Aorta (tissue), 5 donors: ENCODE data around the gene SLC10A4. TPM values are rescaled to one million over a fixed set of nuclear protein-coding genes. Genes with fewer than 3 reads are reported as not detected.
A peak's percentile ranks its signal among the peaks of the same experiment; 100 is the strongest.

Experiments
- ATAC-seq: fragments of 200-7000 bp; cut with Tn5 transposase; one replicate; pipeline ENCODE4 v1.9.1; 2022; ENCODE audit warnings: moderate library complexity; ENCODE audit not compliant: low FRiP score
- DNase-seq, 2 donors: peaks; one replicate each; pipeline ENCODE4 v3.0.0-alpha.2; 2020
- H3K27ac ChIP-seq, 2 donors: one replicate each; pipeline ENCODE4 v1.5.1; 2013; ENCODE audit warnings: low read length in 2 of 2, mild to moderate bottlenecking in 2 of 2, moderate library complexity in 2 of 2, control low read depth in 1 of 2, inconsistent platforms in 1 of 2, low read depth in 1 of 2
- H3K27me3 ChIP-seq, 2 donors: one replicate each; pipeline ENCODE4 v1.6.1; 2013; ENCODE audit warnings: control low read depth in 1 of 2, low read length in 1 of 2, mild to moderate bottlenecking in 1 of 2, moderate library complexity in 1 of 2; ENCODE audit not compliant: insufficient read depth in 2 of 2, control insufficient read depth in 1 of 2
- H3K36me3 ChIP-seq, 2 donors: one replicate each; pipeline ENCODE4 v1.6.1; 2013; ENCODE audit warnings: control low read depth in 1 of 2, low read length in 1 of 2, mild to moderate bottlenecking in 1 of 2; ENCODE audit not compliant: insufficient read depth in 2 of 2, control insufficient read depth in 1 of 2
- H3K4me1 ChIP-seq, 2 donors: one replicate each; pipeline ENCODE4 v1.6.1; 2013; ENCODE audit warnings: low read length in 2 of 2, control low read depth in 1 of 2, mild to moderate bottlenecking in 1 of 2, moderate library complexity in 1 of 2; ENCODE audit not compliant: insufficient read depth in 2 of 2, control insufficient read depth in 1 of 2
- H3K4me3 ChIP-seq, 2 donors: one replicate each; pipeline ENCODE4 v1.5.1; 2013; ENCODE audit warnings: low read length in 2 of 2, control low read depth in 1 of 2, mild to moderate bottlenecking in 1 of 2
- H3K9me3 ChIP-seq: one replicate; pipeline ENCODE4 v1.6.1; 2013; ENCODE audit warnings: mild to moderate bottlenecking, low read length; ENCODE audit not compliant: control insufficient read depth
- WGBS, 2 donors: extraction: QIAGEN DNeasy Blood & Tissue Kit; methylation state at CpG; one replicate each; pipeline ENCODE4 v1.1.7; 2013; 5-methylcytosine and 5-hydroxymethylcytosine counted together
- intact Hi-C, 2 donors: fragments of 100-400 bp; cut with DNase I; formaldehyde crosslinking; loops; one replicate each; pipeline versions ENCODE4 v1.14.2 to v1.15.0; 2022
- polyA plus RNA-seq, 2 donors: library from polyadenylated mRNA; stranded (reverse); fragments of 200-250 nt; gene quantifications; one replicate each; pipeline ENCODE4 v1.2.3, GENCODE V29; 2013
- total RNA-seq, 2 donors: library from RNA; stranded (reverse); fragmentation: NEBNext Ultra II Directional; extraction: Animal tissue kit (Norgen Biotek cat#: 25700); gene quantifications; one replicate each; pipeline ENCODE4 v1.2.1, GENCODE V29; 2021
- donor health status: healthy with polysubstance abuse.
- donor health status: Bipolar disorder and iron deficiency.
- donor health status: DM: no; HTN: no; CAD: no.
- donor health status: DM: no; HTN: no; CAD: no.
- donor health status: DM: yes; HTN: yes; CAD: no.

Gene SLC10A4
- total and polyA plus RNA-seq, 4 donors = 0.13 to 1.1 (median 0.48) TPM; not detected in 1

DNA sequence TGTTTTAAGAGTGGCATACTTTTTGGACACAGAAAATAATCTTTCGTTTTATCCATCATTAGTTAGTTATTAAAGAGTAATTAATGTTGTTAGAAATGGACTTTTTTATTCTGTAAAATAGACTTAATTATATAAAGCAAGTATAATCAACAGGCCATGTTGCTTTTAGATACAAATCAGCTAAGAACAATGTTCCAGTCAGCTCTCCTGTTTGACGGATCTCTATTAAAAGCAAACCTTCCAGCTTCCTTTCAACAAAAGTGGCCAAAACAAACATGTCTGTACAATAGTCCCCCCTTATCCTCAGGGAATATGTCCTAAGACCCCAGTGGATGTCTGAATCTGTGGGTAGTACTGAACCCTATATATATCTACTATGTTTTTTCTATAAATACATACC is 4.9 kb upstream of the SLC10A4 start:
- intact Hi-C loops = no loop called here
- Histone ChIP-seq H3K36me3 (no peaks in the 10 kb centered on the region), H3K27me3 (no peaks in the 10 kb centered on the region), H3K27ac (no peak overlapping the region), H3K4me1 (no peaks in the 10 kb centered on the region), H3K4me3 (no peak overlapping the region), H3K9me3 (no peaks in the 10 kb centered on the region)
- WGBS, 2 donors = 31 to 39% methylated on average over 2 of the region's 2 CpGs
- DNase-seq = no peak
- no peak for ATAC-seq

DNA sequence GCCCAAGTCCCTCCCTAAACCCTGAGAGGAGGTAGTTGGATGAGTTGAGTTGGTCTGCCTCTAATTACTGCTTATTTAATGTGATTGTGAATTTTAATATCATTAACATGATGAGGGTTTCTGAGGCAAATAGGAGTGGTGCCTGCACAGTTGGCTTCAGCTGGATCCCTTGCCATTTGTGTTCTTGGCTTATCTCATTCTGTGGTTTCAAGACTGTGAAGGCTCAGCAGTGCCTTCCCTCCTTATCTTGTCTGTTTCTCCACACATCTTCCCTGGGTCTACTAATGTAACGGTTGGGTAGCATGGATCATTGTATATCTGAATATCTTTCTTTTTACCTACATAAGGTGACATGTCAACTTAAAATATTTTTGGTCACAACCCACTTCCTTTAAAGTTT is 1.6 kb upstream of the SLC10A4 start:
- WGBS, 2 donors = 94 to 97% methylated on average over 1 of the region's 1 CpG
- ATAC-seq = no peak
- no peaks in the 10 kb centered on the region for H3K27me3 ChIP-seq
- H3K36me3 ChIP-seq = no peaks in the 10 kb centered on the region
- intact Hi-C loops = no loop called here
- DNase-seq = no peak
- H3K9me3 ChIP-seq = no peaks in the 10 kb centered on the region
- H3K4me1 ChIP-seq = no peaks in the 10 kb centered on the region
- no peak overlapping the region for H3K4me3 ChIP-seq
- H3K27ac ChIP-seq = no peak overlapping the region

DNA sequence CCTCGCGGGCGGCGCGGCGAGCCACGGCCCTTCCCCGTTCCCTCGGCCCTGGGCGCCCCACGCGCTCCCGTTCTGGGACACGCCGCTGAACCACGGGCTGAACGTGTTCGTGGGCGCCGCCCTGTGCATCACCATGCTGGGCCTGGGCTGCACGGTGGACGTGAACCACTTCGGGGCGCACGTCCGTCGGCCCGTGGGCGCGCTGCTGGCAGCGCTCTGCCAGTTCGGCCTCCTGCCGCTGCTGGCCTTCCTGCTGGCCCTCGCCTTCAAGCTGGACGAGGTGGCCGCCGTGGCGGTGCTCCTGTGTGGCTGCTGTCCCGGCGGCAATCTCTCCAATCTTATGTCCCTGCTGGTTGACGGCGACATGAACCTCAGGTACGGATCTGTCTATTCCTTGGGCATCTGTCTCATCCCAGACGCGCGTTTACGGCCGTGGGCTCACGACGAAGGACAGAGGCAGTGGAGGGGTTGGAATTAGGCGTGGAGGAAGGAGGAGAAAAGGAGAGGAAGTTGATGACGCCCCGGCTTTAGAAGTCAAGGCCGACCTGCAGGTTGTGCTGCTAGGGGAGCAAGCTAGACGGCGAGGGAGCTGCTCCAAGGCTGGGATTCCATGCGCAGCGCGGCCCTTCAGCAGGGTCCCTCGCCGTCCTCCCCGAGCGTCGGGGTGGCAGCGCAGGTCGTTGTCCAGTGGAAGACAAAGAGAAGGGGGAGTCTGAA is 792 bp downstream of the SLC10A4 start:
- intact Hi-C loops = no loop called here
- H3K27me3 ChIP-seq = no peaks in the 10 kb centered on the region
- H3K9me3 ChIP-seq = no peaks in the 10 kb centered on the region
- DNase-seq = peak in 1 of 2 donors; percentile 75
- H3K4me3 ChIP-seq = peak overlapping the region in 1 of 2 donors; percentile 31
- ATAC-seq = no peak
- no peaks in the 10 kb centered on the region for H3K36me3 ChIP-seq
- no peaks in the 10 kb centered on the region for H3K4me1 ChIP-seq
- 7 to 9% methylated on average over 62 to 66 of the region's 66 CpGs for WGBS, 2 donors
- no peak overlapping the region for H3K27ac ChIP-seq

DNA sequence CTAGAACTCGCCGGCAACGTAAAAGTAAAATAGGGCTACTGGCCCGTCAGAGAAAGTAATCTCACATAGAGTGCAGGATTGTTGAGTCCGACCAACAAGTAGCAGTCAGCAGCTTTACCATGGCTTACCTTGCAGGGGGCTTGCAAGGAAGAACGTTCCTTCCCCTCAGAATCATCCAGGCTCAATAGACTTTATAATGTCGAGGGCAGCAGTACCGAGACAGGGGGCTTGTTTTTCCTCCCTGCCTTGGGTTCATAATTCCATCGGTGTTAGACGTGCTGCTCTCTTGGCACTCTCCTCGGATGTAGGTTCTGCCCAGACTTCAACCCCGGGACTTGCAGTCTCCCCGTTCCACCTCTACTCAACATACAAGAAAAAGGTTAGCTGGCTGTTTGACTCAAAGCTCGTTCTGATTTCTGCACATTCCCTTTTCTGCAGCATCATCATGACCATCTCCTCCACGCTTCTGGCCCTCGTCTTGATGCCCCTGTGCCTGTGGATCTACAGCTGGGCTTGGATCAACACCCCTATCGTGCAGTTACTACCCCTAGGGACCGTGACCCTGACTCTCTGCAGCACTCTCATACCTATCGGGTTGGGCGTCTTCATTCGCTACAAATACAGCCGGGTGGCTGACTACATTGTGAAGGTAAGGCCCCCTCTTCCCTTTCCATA is 1.5 kb downstream of the SLC10A4 start:
- no peaks in the 10 kb centered on the region for H3K27me3 ChIP-seq
- no peak overlapping the region for H3K27ac ChIP-seq
- no peak for ATAC-seq
- intact Hi-C loops = no loop called here
- H3K4me3 ChIP-seq = no peak overlapping the region
- no peak for DNase-seq
- 43 to 52% methylated on average over 22 of the region's 22 CpGs for WGBS, 2 donors
- H3K4me1 ChIP-seq = no peaks in the 10 kb centered on the region
- no peaks in the 10 kb centered on the region for H3K36me3 ChIP-seq
- H3K9me3 ChIP-seq = no peaks in the 10 kb centered on the region

DNA sequence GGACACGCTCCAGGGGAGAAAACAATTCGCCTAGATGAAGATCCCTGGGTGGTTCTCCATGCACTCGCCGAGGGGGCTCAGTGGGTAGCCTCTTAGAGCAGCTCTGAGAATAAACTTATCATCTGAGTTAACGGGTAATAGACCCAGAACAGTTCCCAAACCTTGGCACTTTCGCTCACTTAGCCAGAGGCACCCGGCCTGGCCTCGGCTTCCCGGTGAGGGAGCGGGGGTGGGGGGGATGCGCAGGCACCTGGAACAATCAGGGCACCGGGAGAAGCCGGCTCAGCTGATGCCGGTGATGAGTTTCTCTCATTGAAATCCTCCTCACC is 6.5 kb downstream of the SLC10A4 start:
- Histone ChIP-seq H3K27ac (no peak overlapping the region), H3K4me1 (no peaks in the 10 kb centered on the region), H3K9me3 (no peaks in the 10 kb centered on the region), H3K27me3 (no peaks in the 10 kb centered on the region), H3K36me3 (no peaks in the 10 kb centered on the region), H3K4me3 (no peak overlapping the region)
- 23 to 30% methylated on average over 14 of the region's 14 CpGs for WGBS, 2 donors
- intact Hi-C loops = no loop called here
- DNase-seq = no peak
- no peak for ATAC-seq

DNA sequence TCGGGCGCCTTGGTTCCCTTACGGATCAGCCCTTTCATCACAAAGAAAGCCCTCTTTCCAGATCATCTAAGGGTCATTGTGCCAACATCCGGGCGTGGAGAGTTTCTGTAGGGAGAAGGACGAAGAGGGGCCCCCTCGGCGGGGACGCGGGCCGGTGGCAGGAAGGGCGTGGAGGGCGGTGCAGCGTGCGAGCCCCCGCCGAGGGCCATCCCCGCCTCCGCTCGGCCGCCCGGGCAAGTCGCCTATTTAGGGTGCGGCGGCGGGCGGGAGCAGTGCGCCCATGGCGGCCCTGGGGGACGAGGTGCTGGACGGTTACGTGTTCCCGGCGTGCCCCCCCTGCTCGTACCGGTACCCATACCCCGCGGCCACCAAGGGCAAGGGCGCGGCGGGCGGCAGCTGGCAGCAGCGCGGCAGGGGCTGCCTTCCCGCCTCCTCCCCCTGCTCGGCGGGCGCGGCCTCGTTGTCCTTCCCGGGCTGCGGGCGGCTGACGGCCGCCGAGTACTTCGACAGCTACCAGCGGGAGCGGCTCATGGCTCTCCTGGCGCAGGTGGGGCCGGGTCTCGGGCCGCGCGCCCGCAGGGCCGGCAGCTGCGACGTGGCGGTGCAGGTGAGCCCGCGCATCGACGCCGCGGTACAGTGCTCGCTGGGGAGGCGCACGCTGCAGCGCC is 7.0 kb downstream of the SLC10A4 start, which contains the start of gene ZAR1:
Gene ZAR1, plus strand, starts transcription at position 241 of the 668 bp plus-strand sequence. Its CDS starts 40 bp downstream, at position 281.
- no peaks in the 10 kb centered on the region for H3K4me1 ChIP-seq
- H3K9me3 ChIP-seq = no peaks in the 10 kb centered on the region
- H3K36me3 ChIP-seq = no peaks in the 10 kb centered on the region
- peak within 1 kb of the TSS in 1 of 2 donors; percentile 22 for H3K4me3 ChIP-seq
- intact Hi-C loops = no loop called here
- no peak within 1 kb of the TSS for H3K27ac ChIP-seq
- no peaks in the 10 kb centered on the region for H3K27me3 ChIP-seq
- ATAC-seq (no peak), DNase-seq (no peak)
- 3% methylated on average over 52 to 80 of the region's 80 CpGs for WGBS, 2 donors

DNA sequence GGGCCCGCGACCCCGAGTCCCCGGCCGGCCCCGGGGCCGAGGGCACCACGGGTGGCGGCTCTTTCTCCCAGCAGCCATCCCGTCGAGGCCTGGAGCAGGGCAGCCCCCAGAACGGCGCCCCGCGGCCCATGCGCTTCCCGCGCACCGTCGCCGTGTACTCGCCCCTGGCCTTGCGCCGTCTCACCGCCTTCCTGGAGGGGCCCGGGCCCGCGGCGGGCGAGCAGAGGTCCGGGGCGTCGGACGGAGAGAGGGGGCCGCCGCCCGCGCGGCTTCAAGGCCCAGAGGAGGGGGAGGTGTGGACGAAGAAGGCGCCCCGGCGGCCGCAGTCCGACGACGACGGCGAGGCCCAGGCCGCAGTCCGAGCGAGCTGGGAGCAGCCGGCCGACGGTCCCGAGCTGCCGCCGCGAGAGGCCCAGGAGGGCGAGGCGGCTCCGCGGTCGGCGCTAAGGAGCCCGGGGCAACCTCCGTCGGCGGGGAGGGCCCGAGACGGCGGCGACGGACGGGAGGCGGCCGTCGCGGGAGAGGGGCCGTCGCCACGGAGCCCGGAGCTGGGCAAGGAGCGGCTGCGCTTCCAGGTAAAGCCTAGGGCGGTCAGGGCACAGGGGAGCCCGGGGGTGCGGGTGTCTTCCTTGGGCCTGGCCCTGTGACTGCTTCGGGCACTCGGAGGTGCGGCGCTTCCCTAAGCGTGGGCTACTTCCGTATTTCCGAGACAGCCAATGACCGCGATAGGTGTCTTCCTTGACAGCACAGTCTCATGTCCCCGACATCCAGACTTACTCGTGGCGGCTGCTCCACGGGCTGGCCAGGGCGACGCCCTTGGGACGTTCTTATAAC is 7.8 kb downstream of the SLC10A4 start:
- Histone ChIP-seq H3K36me3 (no peaks in the 10 kb centered on the region), H3K27ac (no peak overlapping the region), H3K9me3 (no peaks in the 10 kb centered on the region), H3K4me1 (no peaks in the 10 kb centered on the region), H3K27me3 (no peaks in the 10 kb centered on the region), H3K4me3 (peak overlapping the region in 1 of 2 donors; percentile 22)
- DNase-seq (no peak), ATAC-seq (no peak)
- intact Hi-C loops = no loop called here
- 5 to 7% methylated on average over 100 to 104 of the region's 104 CpGs for WGBS, 2 donors

DNA sequence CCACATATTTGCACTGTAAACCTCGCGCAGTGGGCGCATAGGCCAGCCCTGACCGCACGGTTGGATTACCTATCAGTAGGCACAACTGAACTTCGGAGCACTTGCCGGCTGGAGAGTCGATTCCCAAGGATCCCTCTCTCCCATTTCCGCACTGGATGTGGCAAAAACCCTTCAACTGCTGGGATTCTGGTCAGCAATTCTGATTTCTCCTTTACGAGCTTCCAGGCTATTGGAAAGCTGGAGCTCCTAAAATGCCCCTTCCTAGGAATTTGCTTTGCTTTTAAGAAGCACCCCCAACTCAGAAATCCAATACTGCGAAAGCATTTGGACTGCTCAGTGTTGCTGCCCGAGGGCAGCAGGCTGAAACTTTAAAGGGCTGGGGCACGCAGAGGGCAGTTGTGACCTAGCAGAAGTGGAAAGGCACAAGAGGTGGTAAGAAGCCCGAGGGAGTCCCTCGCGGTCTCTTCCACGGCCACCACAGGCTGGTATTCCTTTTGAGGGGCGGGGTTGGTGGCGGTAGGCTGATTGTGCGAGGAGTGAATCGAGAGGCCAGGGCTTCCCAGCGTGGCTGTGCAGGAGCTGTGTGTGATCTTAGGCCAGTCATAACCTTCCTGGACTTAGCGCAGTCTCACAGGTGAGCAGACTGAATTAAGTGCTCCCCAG is 8.5 kb downstream of the SLC10A4 start:
- Histone ChIP-seq H3K27ac (no peak overlapping the region), H3K4me1 (no peaks in the 10 kb centered on the region), H3K4me3 (no peak overlapping the region), H3K27me3 (no peaks in the 10 kb centered on the region), H3K36me3 (no peaks in the 10 kb centered on the region), H3K9me3 (no peaks in the 10 kb centered on the region)
- no peak for DNase-seq
- intact Hi-C loops = no loop called here
- WGBS, 2 donors = 70 to 72% methylated on average over 23 of the region's 23 CpGs
- no peak for ATAC-seq
